DND-41 (cell line): Measurements from ENCODE around the gene FADS1.

Source experiments
- ATAC-seq: fragments of 200-7000 bp; cut with Tn5 transposase; 3 replicates; pipeline ENCODE4 v1.9.1; 2021; ENCODE audit warnings: low read depth; ENCODE audit not compliant: insufficient read depth
- DNase-seq: peaks from one replicate; pipeline ENCODE4 v3.0.0-alpha.2; 2020
- H2AFZ ChIP-seq: 2 replicates; pipeline ENCODE4 v1.6.0; 2012; ENCODE audit warnings: low read depth, low read length
- H3K27ac ChIP-seq: 2 replicates; pipeline ENCODE4 v1.5.1; 2012; ENCODE audit warnings: low read length, inconsistent platforms
- H3K27me3 ChIP-seq: fragments of 200-600 bp; sonication (generic); 2 replicates; pipeline ENCODE4 v1.6.0; 2012; ENCODE audit warnings: low read length, mild to moderate bottlenecking, inconsistent platforms; ENCODE audit not compliant: insufficient read depth, poor library complexity
- H3K36me3 ChIP-seq: 2 replicates; pipeline ENCODE4 v1.5.1; 2012; ENCODE audit warnings: low read length, inconsistent platforms; ENCODE audit not compliant: insufficient read depth
- H3K4me1 ChIP-seq: 2 replicates; pipeline ENCODE4 v1.5.1; 2012; ENCODE audit warnings: mild to moderate bottlenecking, low read length; ENCODE audit not compliant: insufficient read depth
- H3K4me2 ChIP-seq: 2 replicates; pipeline ENCODE4 v1.6.0; 2012; ENCODE audit warnings: mild to moderate bottlenecking, moderate library complexity, low read length, inconsistent platforms; ENCODE audit not compliant: insufficient read depth
- H3K4me3 ChIP-seq, 2 experiments: fragments of 200-600 bp in 1 of 2; shearing (Covaris generic) in 1 of 2; 2 replicates each; pipeline ENCODE4 v1.5.1; 2012 to 2016; ENCODE audit warnings: inconsistent platforms in 2 of 2, low read length in 2 of 2, mild to moderate bottlenecking in 2 of 2, low read depth in 1 of 2, moderate library complexity in 1 of 2
- H3K79me2 ChIP-seq: 2 replicates; pipeline ENCODE4 v1.6.0; 2012; ENCODE audit warnings: low read length, inconsistent platforms; ENCODE audit not compliant: insufficient read depth
- H3K9ac ChIP-seq: 2 replicates; pipeline ENCODE4 v1.6.0; 2012; ENCODE audit warnings: low read depth, mild to moderate bottlenecking, inconsistent platforms, low read length, moderate library complexity
- H3K9me3 ChIP-seq: 2 replicates; pipeline ENCODE4 v1.5.1; 2012; ENCODE audit warnings: low read length, moderate library complexity, mild to moderate bottlenecking, inconsistent platforms; ENCODE audit not compliant: insufficient read depth, severe bottlenecking
- H4K20me1 ChIP-seq: 2 replicates; pipeline ENCODE4 v1.6.0; 2012; ENCODE audit warnings: low read length; ENCODE audit not compliant: insufficient read depth
- EZH2 ChIP-seq: IDR thresholded peaks from 3 replicates; pipeline ENCODE4 v1.6.1; 2012; ENCODE audit warnings: borderline replicate concordance, low read depth, mild to moderate bottlenecking, moderate library complexity, low read length, inconsistent platforms; ENCODE audit not compliant: severe bottlenecking
- TF ChIP-seq, protein P1 (sequence below): IDR thresholded peaks from 2 replicates; pipeline ENCODE4 v1.5.1; 2012; ENCODE audit warnings: borderline replicate concordance, low read length, moderate library complexity, mild to moderate bottlenecking; ENCODE audit not compliant: poor library complexity, severe bottlenecking; ENCODE audit errors: extremely low read depth

FADS1 gene

DNA sequence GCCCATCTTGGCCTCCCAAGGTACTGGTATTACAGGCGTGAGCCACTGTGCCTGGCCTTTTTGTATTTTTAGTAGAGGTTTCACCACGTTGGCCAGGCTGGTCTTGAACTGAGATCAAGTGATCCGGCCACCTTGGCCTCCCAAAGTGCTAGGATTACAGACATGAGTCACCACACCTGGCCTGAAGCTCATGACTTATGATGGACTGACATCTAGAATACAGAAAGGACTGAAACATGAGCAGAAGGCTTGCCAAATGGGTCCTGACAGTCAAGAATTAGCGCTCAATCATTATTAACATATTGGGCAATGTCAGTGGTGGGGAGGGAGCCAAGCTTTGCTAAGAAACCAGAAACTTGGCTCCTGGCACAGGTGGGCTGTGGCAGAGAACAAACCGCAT, 5.0 kb downstream of the FADS1 start:
- Histone ChIP-seq H4K20me1 (peaks cover 36% of the 10 kb centered on the region), H2AFZ (no peak overlapping the region), H3K79me2 (peaks cover 85% of the 10 kb centered on the region), H3K4me1 (peaks cover 17% of the 10 kb centered on the region), H3K27me3 (no peaks in the 10 kb centered on the region), H3K4me3 (no peak overlapping the region), H3K36me3 (peaks cover 89% of the 10 kb centered on the region), H3K9ac (no peak overlapping the region), H3K9me3 (no peaks in the 10 kb centered on the region), H3K27ac (no peak overlapping the region), H3K4me2 (no peak overlapping the region)
- TF ChIP-seq, protein P1, sequence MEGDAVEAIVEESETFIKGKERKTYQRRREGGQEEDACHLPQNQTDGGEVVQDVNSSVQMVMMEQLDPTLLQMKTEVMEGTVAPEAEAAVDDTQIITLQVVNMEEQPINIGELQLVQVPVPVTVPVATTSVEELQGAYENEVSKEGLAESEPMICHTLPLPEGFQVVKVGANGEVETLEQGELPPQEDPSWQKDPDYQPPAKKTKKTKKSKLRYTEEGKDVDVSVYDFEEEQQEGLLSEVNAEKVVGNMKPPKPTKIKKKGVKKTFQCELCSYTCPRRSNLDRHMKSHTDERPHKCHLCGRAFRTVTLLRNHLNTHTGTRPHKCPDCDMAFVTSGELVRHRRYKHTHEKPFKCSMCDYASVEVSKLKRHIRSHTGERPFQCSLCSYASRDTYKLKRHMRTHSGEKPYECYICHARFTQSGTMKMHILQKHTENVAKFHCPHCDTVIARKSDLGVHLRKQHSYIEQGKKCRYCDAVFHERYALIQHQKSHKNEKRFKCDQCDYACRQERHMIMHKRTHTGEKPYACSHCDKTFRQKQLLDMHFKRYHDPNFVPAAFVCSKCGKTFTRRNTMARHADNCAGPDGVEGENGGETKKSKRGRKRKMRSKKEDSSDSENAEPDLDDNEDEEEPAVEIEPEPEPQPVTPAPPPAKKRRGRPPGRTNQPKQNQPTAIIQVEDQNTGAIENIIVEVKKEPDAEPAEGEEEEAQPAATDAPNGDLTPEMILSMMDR, result no peak
- TF ChIP-seq EZH2, result no peak
- no peak for DNase-seq
- no peak for ATAC-seq

DNA sequence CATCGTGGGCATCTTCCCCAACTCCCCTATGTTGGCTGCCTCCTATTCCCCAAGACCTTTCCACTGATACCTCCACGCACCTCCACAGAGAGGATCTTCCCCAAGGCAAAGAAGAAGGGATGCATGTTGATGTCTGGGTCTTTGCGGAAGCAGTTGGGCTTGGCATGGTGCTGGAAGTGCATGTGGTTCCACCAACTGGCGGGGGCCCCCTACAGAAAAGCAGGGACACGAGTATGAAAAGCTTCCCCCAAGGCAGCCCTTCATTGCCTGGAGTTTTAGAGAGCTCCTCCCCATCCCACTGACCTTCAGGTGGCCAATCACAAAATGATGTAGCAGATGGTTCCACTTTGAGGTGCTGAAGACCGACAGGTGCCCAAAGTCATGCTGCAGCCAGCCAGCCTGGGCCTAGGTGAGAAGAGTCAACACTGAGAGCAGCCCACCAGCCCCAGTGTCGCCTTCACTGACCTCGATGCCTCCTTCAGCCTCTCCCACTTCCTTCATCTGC, 6.1 kb downstream of the FADS1 start:
- H3K79me2 ChIP-seq, result peaks cover 82% of the 10 kb centered on the region
- TF ChIP-seq, protein P1, result no peak
- TF ChIP-seq EZH2, result no peak
- no peak overlapping the region for H3K4me3 ChIP-seq
- no peak for DNase-seq
- H3K9ac ChIP-seq, result no peak overlapping the region
- no peaks in the 10 kb centered on the region for H3K27me3 ChIP-seq
- no peak for ATAC-seq
- peaks cover 42% of the 10 kb centered on the region for H4K20me1 ChIP-seq
- no peak overlapping the region for H3K27ac ChIP-seq
- H2AFZ ChIP-seq, result no peak overlapping the region
- H3K36me3 ChIP-seq, result peaks cover 93% of the 10 kb centered on the region
- H3K4me2 ChIP-seq, result no peak overlapping the region
- peaks cover 17% of the 10 kb centered on the region for H3K4me1 ChIP-seq
- H3K9me3 ChIP-seq, result no peaks in the 10 kb centered on the region

DNA sequence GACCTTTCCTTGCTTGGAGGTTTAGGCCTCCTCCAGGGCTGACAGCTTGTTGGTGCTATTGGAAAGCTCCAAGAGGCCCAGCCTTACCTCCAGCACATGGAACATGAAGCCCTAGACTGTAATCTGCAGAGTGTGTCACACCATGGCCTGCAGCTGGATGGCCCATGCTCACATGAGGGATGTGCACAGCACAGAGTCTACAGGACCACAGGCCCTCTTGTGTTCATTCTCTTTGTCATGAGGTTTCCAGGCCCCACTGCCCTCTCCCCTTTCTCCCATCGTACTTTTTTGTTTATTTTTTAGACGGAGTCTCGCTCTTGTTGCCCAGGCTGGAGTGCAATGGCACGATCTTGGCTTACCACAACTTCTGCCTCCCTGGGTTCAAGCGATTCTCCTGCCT, 10.0 kb downstream of the FADS1 start:
- Histone ChIP-seq H3K4me2 (no peak overlapping the region), H3K27ac (no peak overlapping the region), H3K4me1 (no peaks in the 10 kb centered on the region), H2AFZ (no peak overlapping the region), H3K9me3 (no peaks in the 10 kb centered on the region), H3K4me3 (no peak overlapping the region), H3K36me3 (peaks cover 97% of the 10 kb centered on the region), H3K9ac (no peak overlapping the region), H3K79me2 (peaks cover 83% of the 10 kb centered on the region), H3K27me3 (no peaks in the 10 kb centered on the region), H4K20me1 (peaks cover 39% of the 10 kb centered on the region)
- TF ChIP-seq, protein P1, result no peak
- no peak for TF ChIP-seq EZH2
- no peak for ATAC-seq
- DNase-seq, result no peak

DNA sequence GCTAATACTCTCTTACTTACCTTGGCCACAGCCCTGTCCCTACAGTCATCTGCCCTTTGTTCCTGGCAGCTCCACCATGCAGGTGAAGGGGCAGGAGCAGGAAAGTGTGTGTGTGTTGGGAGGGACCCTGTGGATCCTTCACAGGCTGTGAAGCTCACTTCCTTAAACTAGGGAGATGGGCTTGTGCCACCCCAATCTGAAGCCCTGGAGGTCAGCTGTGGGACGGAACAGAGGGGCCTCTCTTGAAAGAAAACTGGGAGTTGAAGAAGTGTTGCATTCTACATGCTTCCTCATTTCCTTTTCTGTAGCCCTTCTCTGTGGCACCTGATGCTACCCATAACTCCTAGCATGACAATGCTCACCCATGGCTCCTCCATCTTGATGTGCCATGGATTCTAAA, 11.7 kb downstream of the FADS1 start:
- Histone ChIP-seq H3K4me1 (no peaks in the 10 kb centered on the region), H3K36me3 (peaks cover 94% of the 10 kb centered on the region), H3K4me2 (no peak overlapping the region), H2AFZ (no peak overlapping the region), H3K9me3 (no peaks in the 10 kb centered on the region), H3K9ac (no peak overlapping the region), H3K4me3 (no peak overlapping the region), H4K20me1 (peaks cover 35% of the 10 kb centered on the region), H3K27ac (no peak overlapping the region), H3K79me2 (peaks cover 87% of the 10 kb centered on the region), H3K27me3 (no peaks in the 10 kb centered on the region)
- DNase-seq, result no peak
- ATAC-seq, result no peak
- TF ChIP-seq EZH2, result no peak
- TF ChIP-seq, protein P1, result no peak
